GM19324 (cell line): Measurements from ENCODE around the gene CD200R1.
"Not testable (repeated sequence)": the region's sequence is repeated elsewhere in the genome, so short reads cannot be mapped to it uniquely, and the experiment has no call there.

ENCODE experiments used
- ATAC-seq: cut with Tn5 transposase; IDR thresholded peaks from one replicate; pipeline ENCODE4 v1.9.1; 2021; ENCODE audit warnings: mild to moderate bottlenecking, moderate library complexity; ENCODE audit not compliant: unreplicated experiment, low FRiP score

The CD200R1 gene

GRCh38 chr3:112976953-112977352, 2.0 kb upstream of the CD200R1 start:
- ATAC-seq = no peak

- ATAC-seq = no peak
Measured at GRCh38 chr3:112976001-112976400, 1.1 kb upstream of the CD200R1 start.

- peak; percentile 17 for ATAC-seq
Measured at GRCh38 chr3:112974178-112974517, 755 bp downstream of the CD200R1 start.

- ATAC-seq = peak; percentile 88
Measured at GRCh38 chr3:112973325-112974177, 1.4 kb downstream of the CD200R1 start.

- ATAC-seq = no peak
Measured at GRCh38 chr3:112972158-112972557, 2.7 kb downstream of the CD200R1 start.

- ATAC-seq = no peak
Measured at GRCh38 chr3:112967828-112968227, 7.1 kb downstream of the CD200R1 start.

- ATAC-seq = no peak
Measured at GRCh38 chr3:112967425-112967824, 7.5 kb downstream of the CD200R1 start.

GRCh38 chr3:112966633-112967032, 8.3 kb downstream of the CD200R1 start:
- no peak for ATAC-seq

GRCh38 chr3:112965656-112966055, 9.2 kb downstream of the CD200R1 start:
- no peak for ATAC-seq

GRCh38 chr3:112963683-112964082, 11.2 kb downstream of the CD200R1 start:
- ATAC-seq = no peak

GRCh38 chr3:112958811-112959560, 15.9 kb downstream of the CD200R1 start:
- ATAC-seq = no peak

- no peak for ATAC-seq
Measured at GRCh38 chr3:112956351-112956750, 18.6 kb downstream of the CD200R1 start.

GRCh38 chr3:112948346-112948838, 26.5 kb downstream of the CD200R1 start:
- ATAC-seq = no peak

GRCh38 chr3:112931736-112932521, 43.0 kb downstream of the CD200R1 start:
- no peak for ATAC-seq

GRCh38 chr3:112930771-112931170, 44.1 kb downstream of the CD200R1 start:
- no peak for ATAC-seq

GRCh38 chr3:112925969-112926368, 48.9 kb downstream of the CD200R1 start:
- ATAC-seq = no peak

- ATAC-seq = no peak
Measured at GRCh38 chr3:112925560-112925959, 49.3 kb downstream of the CD200R1 start.

- ATAC-seq = not testable (repeated sequence)
Measured at GRCh38 chr3:112919541-112919940, 55.4 kb downstream of the CD200R1 start.

GRCh38 chr3:112908252-112908651, 66.7 kb downstream of the CD200R1 start:
- ATAC-seq = peak; percentile 88

- ATAC-seq = no peak
Measured at GRCh38 chr3:112904786-112905185, 70.1 kb downstream of the CD200R1 start.

- ATAC-seq = no peak
Measured at GRCh38 chr3:112900113-112900512, 74.8 kb downstream of the CD200R1 start.
